CD4-positive, alpha-beta T cell treated with Interleukin-21 for 1 hour (primary cell): ENCODE data around the gene MEX3B.
"Not testable (repeated sequence)": the region's sequence is repeated elsewhere in the genome, so short reads cannot be mapped to it uniquely, and the experiment has no call there.

Experiments used
- DNase-seq: peaks from one replicate; pipeline ENCODE4 v3.0.0-alpha.2; 2020

The MEX3B gene

GRCh38 chr15:82047453-82048400 lies 1.9 kb upstream of the MEX3B start:
- DNase-seq = no peak

GRCh38 chr15:82046666-82047452 lies 1.0 kb upstream of the MEX3B start:
- peak; percentile 88 for DNase-seq

GRCh38 chr15:82045179-82045891 lies 483 bp downstream of the MEX3B start:
- peak; percentile 10 for DNase-seq

GRCh38 chr15:82044373-82045178 lies 1.2 kb downstream of the MEX3B start:
- peak; percentile 38 for DNase-seq

- no peak for DNase-seq
Measured at GRCh38 chr15:82043796-82044372, 1.9 kb downstream of the MEX3B start.

- no peak for DNase-seq
Measured at GRCh38 chr15:82043130-82043673, 2.6 kb downstream of the MEX3B start.

- no peak for DNase-seq
Measured at GRCh38 chr15:82040862-82041261, 5.0 kb downstream of the MEX3B start.

GRCh38 chr15:82040390-82040789 lies 5.4 kb downstream of the MEX3B start:
- DNase-seq = no peak

- DNase-seq = no peak
Measured at GRCh38 chr15:82039871-82040270, 5.9 kb downstream of the MEX3B start.

GRCh38 chr15:82036461-82036860 lies 9.4 kb downstream of the MEX3B start:
- no peak for DNase-seq

GRCh38 chr15:82031871-82032270 lies 13.9 kb downstream of the MEX3B start:
- DNase-seq = no peak

- DNase-seq = no peak
Measured at GRCh38 chr15:82030176-82030575, 15.6 kb downstream of the MEX3B start.

- not testable (repeated sequence) for DNase-seq
Measured at GRCh38 chr15:82028163-82028562, 17.7 kb downstream of the MEX3B start.

- DNase-seq = no peak
Measured at GRCh38 chr15:82021992-82022391, 23.8 kb downstream of the MEX3B start.

- no peak for DNase-seq
Measured at GRCh38 chr15:82020625-82021394, 25.0 kb downstream of the MEX3B start.

GRCh38 chr15:82018201-82018600 lies 27.6 kb downstream of the MEX3B start:
- no peak for DNase-seq

GRCh38 chr15:82017656-82018055 lies 28.2 kb downstream of the MEX3B start:
- DNase-seq = no peak

- no peak for DNase-seq
Measured at GRCh38 chr15:82014989-82015388, 30.8 kb downstream of the MEX3B start.

- no peak for DNase-seq
Measured at GRCh38 chr15:82012908-82013307, 32.9 kb downstream of the MEX3B start.

- DNase-seq = no peak
Measured at GRCh38 chr15:82005239-82005638, 40.6 kb downstream of the MEX3B start.

GRCh38 chr15:82003916-82004315 lies 41.9 kb downstream of the MEX3B start:
- DNase-seq = no peak
